ENCODE measurements around the gene ROPN1L.
"Not testable (repeated sequence)": the region's sequence is repeated elsewhere in the genome, so short reads cannot be mapped to it uniquely, and the experiment has no call there.

The ROPN1L gene

DNA sequence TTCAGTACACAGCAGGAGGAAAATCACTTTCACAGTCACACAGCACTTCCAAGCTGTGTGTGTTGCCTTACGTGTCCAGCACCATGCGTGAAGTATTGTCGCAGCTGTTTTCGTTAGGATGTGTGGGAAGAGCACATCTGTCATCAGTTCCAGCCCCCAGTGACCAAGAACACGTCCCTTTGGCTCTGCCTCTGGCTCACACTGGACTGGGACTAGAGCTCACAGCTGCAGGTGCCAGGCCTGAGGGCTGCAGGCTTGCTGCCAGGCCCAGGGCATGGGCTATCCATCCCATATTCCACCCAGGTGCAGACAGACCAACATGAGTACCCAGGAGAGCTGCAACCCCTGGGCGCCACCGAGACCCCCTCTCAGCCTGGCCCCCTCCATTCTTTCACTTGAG lies 61.6 kb downstream of the ROPN1L start:
- DNase-seq: no peak

GRCh38 chr5:10503997-10504793 lies 62.5 kb downstream of the ROPN1L start:
- no peak for DNase-seq

- DNase-seq: no peak
Observed at GRCh38 chr5:10505517-10506095, 63.9 kb downstream of the ROPN1L start.

GRCh38 chr5:10506535-10506934 lies 64.9 kb downstream of the ROPN1L start:
- DNase-seq: no peak

DNA sequence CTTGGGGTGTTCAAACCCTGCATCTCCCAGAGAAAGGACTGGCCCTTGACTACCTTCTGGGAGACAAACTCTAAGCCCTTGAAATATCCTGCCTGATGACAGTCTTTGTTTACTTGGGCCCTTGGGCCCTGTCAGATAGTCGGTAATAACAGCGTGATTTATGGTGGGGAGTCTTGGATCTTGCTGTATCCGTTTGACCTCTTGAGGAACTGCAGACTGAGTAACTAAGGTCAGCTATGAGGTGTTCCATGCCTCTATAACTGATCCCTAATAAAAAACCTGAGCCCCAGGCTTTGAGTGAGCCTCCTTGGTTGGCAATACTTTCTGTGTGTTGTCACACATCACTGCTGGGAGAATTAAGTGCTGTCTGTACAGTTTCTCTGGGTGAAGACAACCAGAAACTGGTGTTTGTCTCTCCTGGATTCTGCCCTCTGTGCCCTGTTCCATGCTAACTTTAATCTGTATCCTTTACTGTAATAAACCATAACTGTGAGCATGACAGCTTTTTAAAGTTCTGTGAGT lies 66.0 kb downstream of the ROPN1L start:
- no peak for DNase-seq

- DNase-seq: no peak
Observed at GRCh38 chr5:10509575-10509974, 67.9 kb downstream of the ROPN1L start.

DNA sequence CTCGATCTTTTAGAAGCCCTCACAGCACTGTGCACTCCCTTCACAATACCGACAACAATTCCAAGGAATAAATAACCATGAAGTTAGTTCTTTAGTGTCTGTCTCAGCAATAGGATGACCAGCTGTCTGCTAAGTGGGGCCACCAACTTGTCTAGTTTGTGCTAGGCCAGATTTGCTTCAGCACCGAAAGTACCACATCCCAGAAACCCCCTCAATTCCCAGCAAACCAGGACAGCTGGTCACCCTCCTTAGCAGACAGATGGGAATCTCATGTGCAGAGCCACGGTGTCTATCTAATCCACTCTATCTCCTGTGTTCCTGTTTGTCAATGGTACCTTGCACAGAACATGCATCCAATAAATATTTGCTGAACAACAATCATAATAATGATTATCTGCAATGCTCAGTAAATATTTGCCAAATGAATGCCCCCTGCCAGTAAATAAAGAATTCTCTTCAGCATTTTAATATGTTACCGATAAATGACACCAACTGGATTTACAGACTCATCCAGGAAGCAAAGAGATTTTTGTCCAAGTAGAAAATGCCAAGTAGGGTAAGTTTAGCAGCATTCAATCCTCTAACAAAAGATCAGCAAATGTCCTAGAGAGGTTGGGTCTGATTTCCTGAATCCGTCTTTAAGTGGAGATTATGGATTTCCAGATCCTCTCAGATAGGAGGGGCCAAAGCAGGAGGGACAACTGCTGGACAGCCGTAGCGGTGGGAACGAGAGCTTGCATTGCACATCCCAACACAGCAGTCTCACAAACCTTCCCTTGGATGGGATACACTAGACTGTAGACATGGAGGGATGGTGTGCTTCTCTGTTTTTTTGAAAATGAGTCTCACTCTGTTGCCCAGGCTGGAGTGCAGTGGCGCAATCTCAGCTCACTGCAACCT lies 70.3 kb downstream of the ROPN1L start:
- DNase-seq: no peak

GRCh38 chr5:10513501-10514442 lies 72.1 kb downstream of the ROPN1L start:
- DNase-seq: no peak

DNA sequence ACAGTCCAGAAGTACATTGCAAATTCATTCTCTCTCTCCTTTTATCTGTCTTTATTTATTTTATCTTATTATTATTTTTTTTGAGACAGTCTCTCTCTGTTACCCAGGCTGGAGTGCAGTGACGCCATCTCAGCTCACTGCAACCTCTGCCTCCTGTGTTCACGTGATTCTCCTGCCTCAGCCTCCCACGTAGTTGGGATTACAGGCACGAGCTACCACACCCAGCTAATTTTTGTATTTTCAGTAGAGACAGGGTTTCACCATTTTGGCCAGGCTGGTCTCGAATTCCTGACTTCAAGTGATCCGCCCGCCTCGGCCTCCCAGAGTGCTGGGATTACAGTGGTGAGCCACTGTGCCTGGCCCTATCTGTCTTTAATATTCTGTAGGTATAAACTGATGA lies 72.9 kb downstream of the ROPN1L start:
- not testable (repeated sequence) for DNase-seq

Measured in NCI-H2227 treated with DMSO at 0.1 percent for 48 hours (cell line).